Left kidney (tissue), 2 donors: ENCODE results near the gene PACC1. TPM values are rescaled to one million over a fixed set of nuclear protein-coding genes. Genes with fewer than 3 reads are reported as not detected.
"Not testable (repeated sequence)": the region's sequence is repeated elsewhere in the genome, so short reads cannot be mapped to it uniquely, and the experiment has no call there.

Source experiments
- DNase-seq: peaks from one replicate; pipeline ENCODE4 v3.0.0-alpha.2; 2013
- polyA plus RNA-seq: library from polyadenylated mRNA; unstranded; fragments of 120-200 nt; gene quantifications from one replicate; pipeline ENCODE4 v1.2.1, GENCODE V29; 2013; ENCODE audit not compliant: insufficient read length

Gene PACC1
- polyA plus RNA-seq, 1 donor: 11.2 TPM

- no peak for DNase-seq
Measured at GRCh38 chr1:212341090-212341489, 73.6 kb downstream of the PACC1 start.

GRCh38 chr1:212329105-212329504, 85.6 kb downstream of the PACC1 start:
- no peak for DNase-seq

GRCh38 chr1:212328248-212328647, 86.4 kb downstream of the PACC1 start:
- DNase-seq: no peak

DNA sequence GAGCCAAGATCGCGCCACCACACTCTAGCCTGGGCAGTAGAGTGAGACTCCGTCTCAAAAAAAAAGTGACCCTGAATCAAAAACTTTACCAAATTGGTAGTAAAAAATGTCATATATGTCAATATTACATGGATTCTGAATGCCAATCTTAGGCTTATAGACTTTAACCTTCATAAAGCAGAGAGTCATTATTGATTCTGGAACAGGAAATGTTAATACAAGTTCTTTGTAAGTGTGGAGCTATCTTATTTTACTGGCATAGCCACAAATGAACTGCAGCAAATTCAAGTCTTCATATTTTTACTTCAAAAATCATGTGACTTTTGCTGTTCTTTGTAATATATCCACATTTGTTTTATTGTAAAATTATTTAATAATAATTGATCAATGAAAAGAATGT, 88.1 kb downstream of the PACC1 start:
- DNase-seq: no peak

- no peak for DNase-seq
Measured at GRCh38 chr1:212323066-212323465, 91.6 kb downstream of the PACC1 start.

GRCh38 chr1:212321031-212321430, 93.7 kb downstream of the PACC1 start:
- not testable (repeated sequence) for DNase-seq

- DNase-seq: no peak
Measured at GRCh38 chr1:212317916-212318315, 96.8 kb downstream of the PACC1 start.

- no peak for DNase-seq
Measured at GRCh38 chr1:212315907-212316306, 98.8 kb downstream of the PACC1 start.

DNA sequence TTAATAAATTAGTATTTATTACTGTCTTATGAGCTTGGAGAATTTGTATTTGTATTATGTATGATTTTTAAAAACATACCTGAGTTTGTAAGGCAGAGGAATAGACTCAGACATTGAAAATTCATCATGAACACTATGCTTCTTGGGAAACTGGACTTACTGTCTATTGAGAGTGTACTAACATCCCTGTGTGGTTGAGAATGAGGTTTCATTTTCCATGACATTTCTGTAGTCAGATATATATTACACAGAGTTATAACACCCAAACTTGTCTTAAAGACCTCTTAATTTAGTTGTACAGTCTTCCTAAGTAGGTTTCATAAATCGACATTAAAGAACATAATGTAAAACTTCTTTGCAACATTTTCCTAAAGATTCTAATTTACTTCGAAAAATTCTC, 99.5 kb downstream of the PACC1 start:
- DNase-seq: no peak

Other genes starting within 250 kb of the PACC1 start
- 35.1 TPM for gene PPP2R5A, start 129.5 kb downstream of the PACC1 start, polyA plus RNA-seq
- gene NENF, start 18.0 kb upstream of the PACC1 start, polyA plus RNA-seq: 31.3 TPM
- gene ATF3, start 193.9 kb upstream of the PACC1 start, polyA plus RNA-seq: 19.1 TPM